Measurements from ENCODE around the gene AQP2.

DNA sequence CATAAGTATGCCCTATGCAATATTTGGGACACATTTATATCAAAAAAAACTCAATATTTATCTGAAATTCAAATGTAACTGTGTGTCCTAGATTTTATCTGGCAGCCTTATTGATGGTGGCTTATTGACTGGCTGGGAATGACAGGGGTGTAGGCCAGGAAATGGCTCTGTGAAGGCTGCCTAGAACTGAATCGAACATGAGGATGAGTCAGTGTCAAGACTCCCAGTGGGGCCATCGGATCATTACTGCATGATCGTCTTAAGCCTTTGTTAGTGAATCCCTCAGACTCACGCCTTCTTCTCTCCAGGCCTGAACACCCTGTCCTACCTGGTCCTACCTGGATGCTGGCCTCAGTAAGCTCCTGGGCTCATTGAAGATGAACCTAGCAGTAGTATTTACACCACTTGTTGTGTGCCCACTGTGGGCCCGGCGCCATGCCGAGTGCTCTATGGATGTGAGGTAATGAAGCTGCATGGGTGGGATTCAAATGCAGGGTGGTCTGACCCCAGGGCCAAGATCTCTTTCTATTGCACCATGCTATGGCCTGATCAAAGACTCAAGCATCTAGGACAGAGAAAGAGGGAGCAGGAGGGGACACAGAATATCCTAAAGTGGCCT is 25.8 kb upstream of the AQP2 start:
- TF ChIP-seq, protein P1, sequence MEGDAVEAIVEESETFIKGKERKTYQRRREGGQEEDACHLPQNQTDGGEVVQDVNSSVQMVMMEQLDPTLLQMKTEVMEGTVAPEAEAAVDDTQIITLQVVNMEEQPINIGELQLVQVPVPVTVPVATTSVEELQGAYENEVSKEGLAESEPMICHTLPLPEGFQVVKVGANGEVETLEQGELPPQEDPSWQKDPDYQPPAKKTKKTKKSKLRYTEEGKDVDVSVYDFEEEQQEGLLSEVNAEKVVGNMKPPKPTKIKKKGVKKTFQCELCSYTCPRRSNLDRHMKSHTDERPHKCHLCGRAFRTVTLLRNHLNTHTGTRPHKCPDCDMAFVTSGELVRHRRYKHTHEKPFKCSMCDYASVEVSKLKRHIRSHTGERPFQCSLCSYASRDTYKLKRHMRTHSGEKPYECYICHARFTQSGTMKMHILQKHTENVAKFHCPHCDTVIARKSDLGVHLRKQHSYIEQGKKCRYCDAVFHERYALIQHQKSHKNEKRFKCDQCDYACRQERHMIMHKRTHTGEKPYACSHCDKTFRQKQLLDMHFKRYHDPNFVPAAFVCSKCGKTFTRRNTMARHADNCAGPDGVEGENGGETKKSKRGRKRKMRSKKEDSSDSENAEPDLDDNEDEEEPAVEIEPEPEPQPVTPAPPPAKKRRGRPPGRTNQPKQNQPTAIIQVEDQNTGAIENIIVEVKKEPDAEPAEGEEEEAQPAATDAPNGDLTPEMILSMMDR (conservative IDR thresholded peaks at IDR 0.05): no peak
- no peak for TF ChIP-seq ZFX (IDR thresholded peaks at IDR 0.05)

Data from C4-2B (cell line).